ENCODE measurements around the gene UBE2F. TPM values are rescaled to one million over a fixed set of nuclear protein-coding genes. Genes with fewer than 3 reads are reported as not detected.
A peak's percentile ranks its signal among the peaks of the same experiment; 100 is the strongest.

UBE2F gene
- total and polyA plus RNA-seq, 9 of the 15 experiments (the other 6 are each of a cell fraction or from before 2014, with no cell fraction given): 18.1 to 88.1 (median 53.0) TPM

DNA sequence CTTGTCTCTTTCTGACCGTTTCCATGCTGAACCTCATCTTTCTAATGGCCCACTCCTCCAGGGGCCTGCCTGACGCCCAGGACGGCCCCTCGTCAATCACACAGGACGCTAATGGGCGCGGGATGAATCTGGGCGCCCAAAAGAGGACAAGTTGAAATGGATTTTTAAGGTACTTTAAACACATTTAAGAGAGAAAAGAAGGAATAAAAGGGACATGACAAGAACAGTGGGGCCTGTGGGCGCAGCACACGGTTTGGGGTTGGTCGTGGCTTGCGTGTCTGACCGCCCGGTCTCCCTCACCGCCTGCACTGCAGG, 607 bp upstream of the UBE2F start:
- intact Hi-C loops (cut with micrococcal nuclease) (no loop called here), in situ Hi-C loops (cut with MboI) (no loop called here)
- H3K27ac ChIP-seq (ENCODE audit: extremely low read depth, low read depth, low read length): peak overlapping the region; percentile 98
- H3K36me3 ChIP-seq (ENCODE audit: control insufficient read depth, insufficient read depth, low read length): peaks cover 14% of the 10 kb centered on the region; the same call in 2 of the 3 replicates
- peak overlapping the region; percentile 79 for H2AFZ ChIP-seq (ENCODE audit: low read depth, low read length)
- no peak for TF ChIP-seq ZNF740 (CRISPR knock-in tag; IDR thresholded peaks at IDR 0.05)
- TF ChIP-seq ZNF740 (tag; IDR thresholded peaks at IDR 0.05): 0 out of 4 replicates have a peak, but pooled peaks of 1 of the 2 experiments have one; percentile 14
- no peak for TF ChIP-seq ERF (CRISPR knock-in tag; IDR thresholded peaks at IDR 0.05)
- TF ChIP-seq ZNF232 (CRISPR knock-in tag; IDR thresholded peaks at IDR 0.05): no peak
- TF ChIP-seq DDX20 (tag; IDR thresholded peaks at IDR 0.05; ENCODE audit: low read depth): no peak
- 0 out of 2 replicates have a peak, but pooled peaks have one; percentile 57 for TF ChIP-seq NR1H2 (CRISPR knock-in tag; IDR thresholded peaks at IDR 0.05)
- TF ChIP-seq ETV5 (CRISPR knock-in tag; IDR thresholded peaks at IDR 0.05; ENCODE audit: low read depth): peak; percentile 24; the same call in 1 of the 2 replicates
- TF ChIP-seq, protein P1, sequence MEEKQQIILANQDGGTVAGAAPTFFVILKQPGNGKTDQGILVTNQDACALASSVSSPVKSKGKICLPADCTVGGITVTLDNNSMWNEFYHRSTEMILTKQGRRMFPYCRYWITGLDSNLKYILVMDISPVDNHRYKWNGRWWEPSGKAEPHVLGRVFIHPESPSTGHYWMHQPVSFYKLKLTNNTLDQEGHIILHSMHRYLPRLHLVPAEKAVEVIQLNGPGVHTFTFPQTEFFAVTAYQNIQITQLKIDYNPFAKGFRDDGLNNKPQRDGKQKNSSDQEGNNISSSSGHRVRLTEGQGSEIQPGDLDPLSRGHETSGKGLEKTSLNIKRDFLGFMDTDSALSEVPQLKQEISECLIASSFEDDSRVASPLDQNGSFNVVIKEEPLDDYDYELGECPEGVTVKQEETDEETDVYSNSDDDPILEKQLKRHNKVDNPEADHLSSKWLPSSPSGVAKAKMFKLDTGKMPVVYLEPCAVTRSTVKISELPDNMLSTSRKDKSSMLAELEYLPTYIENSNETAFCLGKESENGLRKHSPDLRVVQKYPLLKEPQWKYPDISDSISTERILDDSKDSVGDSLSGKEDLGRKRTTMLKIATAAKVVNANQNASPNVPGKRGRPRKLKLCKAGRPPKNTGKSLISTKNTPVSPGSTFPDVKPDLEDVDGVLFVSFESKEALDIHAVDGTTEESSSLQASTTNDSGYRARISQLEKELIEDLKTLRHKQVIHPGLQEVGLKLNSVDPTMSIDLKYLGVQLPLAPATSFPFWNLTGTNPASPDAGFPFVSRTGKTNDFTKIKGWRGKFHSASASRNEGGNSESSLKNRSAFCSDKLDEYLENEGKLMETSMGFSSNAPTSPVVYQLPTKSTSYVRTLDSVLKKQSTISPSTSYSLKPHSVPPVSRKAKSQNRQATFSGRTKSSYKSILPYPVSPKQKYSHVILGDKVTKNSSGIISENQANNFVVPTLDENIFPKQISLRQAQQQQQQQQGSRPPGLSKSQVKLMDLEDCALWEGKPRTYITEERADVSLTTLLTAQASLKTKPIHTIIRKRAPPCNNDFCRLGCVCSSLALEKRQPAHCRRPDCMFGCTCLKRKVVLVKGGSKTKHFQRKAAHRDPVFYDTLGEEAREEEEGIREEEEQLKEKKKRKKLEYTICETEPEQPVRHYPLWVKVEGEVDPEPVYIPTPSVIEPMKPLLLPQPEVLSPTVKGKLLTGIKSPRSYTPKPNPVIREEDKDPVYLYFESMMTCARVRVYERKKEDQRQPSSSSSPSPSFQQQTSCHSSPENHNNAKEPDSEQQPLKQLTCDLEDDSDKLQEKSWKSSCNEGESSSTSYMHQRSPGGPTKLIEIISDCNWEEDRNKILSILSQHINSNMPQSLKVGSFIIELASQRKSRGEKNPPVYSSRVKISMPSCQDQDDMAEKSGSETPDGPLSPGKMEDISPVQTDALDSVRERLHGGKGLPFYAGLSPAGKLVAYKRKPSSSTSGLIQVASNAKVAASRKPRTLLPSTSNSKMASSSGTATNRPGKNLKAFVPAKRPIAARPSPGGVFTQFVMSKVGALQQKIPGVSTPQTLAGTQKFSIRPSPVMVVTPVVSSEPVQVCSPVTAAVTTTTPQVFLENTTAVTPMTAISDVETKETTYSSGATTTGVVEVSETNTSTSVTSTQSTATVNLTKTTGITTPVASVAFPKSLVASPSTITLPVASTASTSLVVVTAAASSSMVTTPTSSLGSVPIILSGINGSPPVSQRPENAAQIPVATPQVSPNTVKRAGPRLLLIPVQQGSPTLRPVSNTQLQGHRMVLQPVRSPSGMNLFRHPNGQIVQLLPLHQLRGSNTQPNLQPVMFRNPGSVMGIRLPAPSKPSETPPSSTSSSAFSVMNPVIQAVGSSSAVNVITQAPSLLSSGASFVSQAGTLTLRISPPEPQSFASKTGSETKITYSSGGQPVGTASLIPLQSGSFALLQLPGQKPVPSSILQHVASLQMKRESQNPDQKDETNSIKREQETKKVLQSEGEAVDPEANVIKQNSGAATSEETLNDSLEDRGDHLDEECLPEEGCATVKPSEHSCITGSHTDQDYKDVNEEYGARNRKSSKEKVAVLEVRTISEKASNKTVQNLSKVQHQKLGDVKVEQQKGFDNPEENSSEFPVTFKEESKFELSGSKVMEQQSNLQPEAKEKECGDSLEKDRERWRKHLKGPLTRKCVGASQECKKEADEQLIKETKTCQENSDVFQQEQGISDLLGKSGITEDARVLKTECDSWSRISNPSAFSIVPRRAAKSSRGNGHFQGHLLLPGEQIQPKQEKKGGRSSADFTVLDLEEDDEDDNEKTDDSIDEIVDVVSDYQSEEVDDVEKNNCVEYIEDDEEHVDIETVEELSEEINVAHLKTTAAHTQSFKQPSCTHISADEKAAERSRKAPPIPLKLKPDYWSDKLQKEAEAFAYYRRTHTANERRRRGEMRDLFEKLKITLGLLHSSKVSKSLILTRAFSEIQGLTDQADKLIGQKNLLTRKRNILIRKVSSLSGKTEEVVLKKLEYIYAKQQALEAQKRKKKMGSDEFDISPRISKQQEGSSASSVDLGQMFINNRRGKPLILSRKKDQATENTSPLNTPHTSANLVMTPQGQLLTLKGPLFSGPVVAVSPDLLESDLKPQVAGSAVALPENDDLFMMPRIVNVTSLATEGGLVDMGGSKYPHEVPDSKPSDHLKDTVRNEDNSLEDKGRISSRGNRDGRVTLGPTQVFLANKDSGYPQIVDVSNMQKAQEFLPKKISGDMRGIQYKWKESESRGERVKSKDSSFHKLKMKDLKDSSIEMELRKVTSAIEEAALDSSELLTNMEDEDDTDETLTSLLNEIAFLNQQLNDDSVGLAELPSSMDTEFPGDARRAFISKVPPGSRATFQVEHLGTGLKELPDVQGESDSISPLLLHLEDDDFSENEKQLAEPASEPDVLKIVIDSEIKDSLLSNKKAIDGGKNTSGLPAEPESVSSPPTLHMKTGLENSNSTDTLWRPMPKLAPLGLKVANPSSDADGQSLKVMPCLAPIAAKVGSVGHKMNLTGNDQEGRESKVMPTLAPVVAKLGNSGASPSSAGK (IDR thresholded peaks at IDR 0.05): peak; percentile 74; the same call in 1 of the 2 replicates
- ATAC-seq (peak; percentile 54), DNase-seq (ENCODE audit: extremely low read depth in 1 of 4, low spot score in 3 of 4) (no peak), FAIRE-seq (no peak)
- H3K9me1 ChIP-seq (ENCODE audit: control insufficient read depth, insufficient read depth, low read length): peaks cover 7% of the 10 kb centered on the region
- H3K27me3 ChIP-seq (ENCODE audit: control insufficient read depth in 2 of 2, insufficient read depth in 2 of 2, low read length in 2 of 2): no peaks in the 10 kb centered on the region
- H3K4me3 ChIP-seq: peak overlapping the region; percentile 79
- H3K9me3 ChIP-seq (replicated peaks; ENCODE audit: control insufficient read depth, insufficient read depth, low read depth, low read length): peaks cover 18% of the 10 kb centered on the region
- WGBS (ENCODE audit: insufficient coverage, low coverage, missing lambda C conversion rate): 19% methylated on average over 15 of the region's 15 CpGs
- ChIA-PET POLR2A (no interaction called here), CTCF (ENCODE audit: low intra/inter-chr PET ratio) (interaction anchor here (0.6 kb wide), 1 partner anchor 49 kb away, joined by 4 read pairs; no protein-coding TSS in a partner anchor)
- no TSS peak for BruUV-seq (replicated peaks)
- peak overlapping the region; percentile 74 to 92 for H3K9ac ChIP-seq (ENCODE audit: insufficient read depth in 1 of 2, low read depth in 2 of 2, low read length in 2 of 2)
- peaks cover 37 to 41% of the 10 kb centered on the region in 2 experiments for H3K4me1 ChIP-seq (replicated peaks in 1 of 2; ENCODE audit: control insufficient read depth in 2 of 2, insufficient read depth in 2 of 2, low read length in 2 of 2)
- peaks cover 41% of the 10 kb centered on the region for H3K79me2 ChIP-seq (ENCODE audit: control insufficient read depth, insufficient read depth, low read length)
- H4K20me1 ChIP-seq (replicated peaks; ENCODE audit: control insufficient read depth, insufficient read depth, low read length): peaks cover 21% of the 10 kb centered on the region; the same call in 1 of the 2 replicates
- H3K4me2 ChIP-seq (ENCODE audit: insufficient read depth, low read length): peak overlapping the region; percentile 72

All from K562 (cell line).